HUES6 (cell line): ENCODE measurements around the gene ACOXL.

Experiments
- H3K27ac ChIP-seq: 2 replicates; pipeline ENCODE4 v1.7.0; 2013; ENCODE audit warnings: low read depth, mild to moderate bottlenecking, low read length, inconsistent platforms
- H3K27me3 ChIP-seq: 2 replicates; pipeline ENCODE4 v1.6.1; 2013; ENCODE audit warnings: low read length; ENCODE audit not compliant: control insufficient read depth, insufficient read depth
- H3K36me3 ChIP-seq: 2 replicates; pipeline ENCODE4 v1.6.1; 2013; ENCODE audit warnings: low read length; ENCODE audit not compliant: control insufficient read depth, insufficient read depth
- H3K4me1 ChIP-seq: 2 replicates; pipeline ENCODE4 v1.6.1; 2013; ENCODE audit warnings: low read length; ENCODE audit not compliant: control insufficient read depth, insufficient read depth
- H3K4me3 ChIP-seq: 2 replicates; pipeline ENCODE4 v1.5.1; 2013; ENCODE audit warnings: low read depth, low read length
- H3K9ac ChIP-seq: one replicate; pipeline ENCODE4 v1.6.1; 2013; ENCODE audit warnings: mild to moderate bottlenecking, low read length
- H3K9me3 ChIP-seq: 2 replicates; pipeline ENCODE4 v1.6.1; 2013; ENCODE audit warnings: low read depth, low read length; ENCODE audit not compliant: control insufficient read depth, insufficient read depth

The ACOXL gene

GRCh38 chr2:110877031-110877827 is 144.9 kb downstream of the ACOXL start:
- Histone ChIP-seq H3K36me3 (no peaks in the 10 kb centered on the region), H3K9ac (no peak overlapping the region), H3K4me1 (peaks cover 10% of the 10 kb centered on the region), H3K9me3 (0 out of 2 replicates have a peak, but pooled peaks cover 3% of the 10 kb centered on the region), H3K27ac (no peak overlapping the region), H3K27me3 (no peaks in the 10 kb centered on the region), H3K4me3 (no peak overlapping the region)

GRCh38 chr2:110878150-110878549 is 145.8 kb downstream of the ACOXL start:
- Histone ChIP-seq H3K36me3 (no peaks in the 10 kb centered on the region), H3K4me3 (no peak overlapping the region), H3K9ac (no peak overlapping the region), H3K9me3 (0 out of 2 replicates have a peak, but pooled peaks cover 3% of the 10 kb centered on the region), H3K4me1 (peaks cover 7% of the 10 kb centered on the region), H3K27ac (no peak overlapping the region), H3K27me3 (no peaks in the 10 kb centered on the region)

GRCh38 chr2:110881908-110882307 is 149.5 kb downstream of the ACOXL start:
- 0 out of 2 replicates have a peak, but pooled peaks cover 3% of the 10 kb centered on the region for H3K9me3 ChIP-seq
- H3K27ac ChIP-seq: no peak overlapping the region
- H3K4me1 ChIP-seq: no peaks in the 10 kb centered on the region; the same call in 1 of the 2 replicates
- H3K36me3 ChIP-seq: no peaks in the 10 kb centered on the region
- H3K27me3 ChIP-seq: no peaks in the 10 kb centered on the region
- no peak overlapping the region for H3K4me3 ChIP-seq
- no peak overlapping the region for H3K9ac ChIP-seq

GRCh38 chr2:110883406-110883805 is 151.0 kb downstream of the ACOXL start:
- Histone ChIP-seq H3K27ac (no peak overlapping the region), H3K4me3 (no peak overlapping the region), H3K36me3 (no peaks in the 10 kb centered on the region), H3K27me3 (no peaks in the 10 kb centered on the region), H3K9ac (no peak overlapping the region), H3K9me3 (0 out of 2 replicates have a peak, but pooled peaks cover 3% of the 10 kb centered on the region), H3K4me1 (no peaks in the 10 kb centered on the region)

GRCh38 chr2:110885256-110885655 is 152.9 kb downstream of the ACOXL start:
- 0 out of 2 replicates have a peak, but pooled peaks cover 3% of the 10 kb centered on the region for H3K9me3 ChIP-seq
- H3K27me3 ChIP-seq: no peaks in the 10 kb centered on the region
- H3K4me3 ChIP-seq: no peak overlapping the region
- no peaks in the 10 kb centered on the region for H3K36me3 ChIP-seq
- no peak overlapping the region for H3K27ac ChIP-seq
- no peaks in the 10 kb centered on the region for H3K4me1 ChIP-seq
- no peak overlapping the region for H3K9ac ChIP-seq

GRCh38 chr2:110886826-110887573 is 154.6 kb downstream of the ACOXL start:
- H3K27me3 ChIP-seq: no peaks in the 10 kb centered on the region
- H3K9me3 ChIP-seq: 0 out of 2 replicates have a peak, but pooled peaks cover under 1% of the 10 kb centered on the region
- H3K4me3 ChIP-seq: no peak overlapping the region
- H3K27ac ChIP-seq: no peak overlapping the region
- no peaks in the 10 kb centered on the region for H3K4me1 ChIP-seq
- no peaks in the 10 kb centered on the region for H3K36me3 ChIP-seq
- no peak overlapping the region for H3K9ac ChIP-seq

- H3K36me3 ChIP-seq: no peaks in the 10 kb centered on the region
- no peak overlapping the region for H3K27ac ChIP-seq
- H3K4me3 ChIP-seq: no peak overlapping the region
- H3K9me3 ChIP-seq: no peaks in the 10 kb centered on the region
- no peaks in the 10 kb centered on the region for H3K27me3 ChIP-seq
- no peaks in the 10 kb centered on the region for H3K4me1 ChIP-seq
- H3K9ac ChIP-seq: no peak overlapping the region
Measured at GRCh38 chr2:110888411-110888810, 156.0 kb downstream of the ACOXL start.

GRCh38 chr2:110891626-110892025 is 159.3 kb downstream of the ACOXL start:
- no peaks in the 10 kb centered on the region for H3K9me3 ChIP-seq
- H3K9ac ChIP-seq: no peak overlapping the region
- no peak overlapping the region for H3K27ac ChIP-seq
- H3K4me3 ChIP-seq: no peak overlapping the region
- H3K36me3 ChIP-seq: no peaks in the 10 kb centered on the region
- no peaks in the 10 kb centered on the region for H3K27me3 ChIP-seq
- no peaks in the 10 kb centered on the region for H3K4me1 ChIP-seq

GRCh38 chr2:110896226-110896625 is 163.9 kb downstream of the ACOXL start:
- no peaks in the 10 kb centered on the region for H3K27me3 ChIP-seq

GRCh38 chr2:110897966-110898365 is 165.6 kb downstream of the ACOXL start:
- Histone ChIP-seq H3K9ac (no peak overlapping the region), H3K4me1 (no peaks in the 10 kb centered on the region), H3K9me3 (no peaks in the 10 kb centered on the region), H3K36me3 (no peaks in the 10 kb centered on the region), H3K27ac (no peak overlapping the region), H3K4me3 (no peak overlapping the region), H3K27me3 (no peaks in the 10 kb centered on the region)

More at GRCh38 chr2:110896226-110896625, 163.9 kb downstream of the ACOXL start:
- Histone ChIP-seq H3K4me3 (no peak overlapping the region), H3K9ac (no peak overlapping the region), H3K9me3 (no peaks in the 10 kb centered on the region), H3K27ac (no peak overlapping the region), H3K36me3 (no peaks in the 10 kb centered on the region), H3K4me1 (no peaks in the 10 kb centered on the region)

GRCh38 chr2:110900191-110900590 is 167.8 kb downstream of the ACOXL start:
- no peak overlapping the region for H3K9ac ChIP-seq
- H3K9me3 ChIP-seq: no peaks in the 10 kb centered on the region
- H3K4me1 ChIP-seq: peaks cover 9% of the 10 kb centered on the region
- H3K36me3 ChIP-seq: no peaks in the 10 kb centered on the region
- no peak overlapping the region for H3K27ac ChIP-seq
- no peak overlapping the region for H3K4me3 ChIP-seq
- H3K27me3 ChIP-seq: no peaks in the 10 kb centered on the region
